Fibroblast of villous mesenchyme (primary cell): ENCODE data around the gene TTC28. TPM values are rescaled to one million over a fixed set of nuclear protein-coding genes. Genes with fewer than 3 reads are reported as not detected.

Experiments used
- DNase-seq: peaks from one replicate; pipeline ENCODE4 v3.0.0-alpha.2; 2010; ENCODE audit warnings: low read depth
- H3K4me3 ChIP-seq: 2 replicates; pipeline ENCODE4 v1.5.1; 2011; ENCODE audit warnings: low read depth, mild to moderate bottlenecking, low read length
- total RNA-seq: library from RNA; depleted of rRNA; stranded (reverse); fragments of >200 nt; gene quantifications from 2 replicates; pipeline ENCODE4 v1.2.3, GENCODE V29; 2012
- TF ChIP-seq, protein P1 (sequence below): IDR thresholded peaks from 2 replicates; pipeline ENCODE4 v1.5.1; 2012; ENCODE audit warnings: low read depth, mild to moderate bottlenecking, low read length; ENCODE audit not compliant: insufficient read depth

TTC28 gene
- total RNA-seq, 1 donor, result 23.3 TPM

DNA sequence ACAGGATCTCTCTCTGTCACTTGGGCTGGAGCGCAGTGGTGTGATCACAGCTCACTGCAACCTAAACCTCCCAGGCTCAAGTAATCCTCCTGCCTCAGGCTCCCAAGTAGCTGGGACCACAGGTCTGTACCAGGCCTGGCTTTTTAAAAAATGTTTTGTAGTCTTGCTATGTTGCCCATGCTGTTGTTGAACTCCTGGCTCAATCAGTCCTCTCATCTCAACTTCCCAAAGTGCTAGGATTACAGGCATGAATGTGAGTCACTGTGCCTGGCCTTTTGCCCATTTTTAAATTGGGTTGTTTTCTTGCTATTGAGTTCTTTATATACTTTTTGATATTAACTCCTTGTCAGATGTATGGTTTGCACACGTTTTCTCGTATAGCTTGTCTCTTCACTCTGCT is 727.5 kb downstream of the TTC28 start:
- TF ChIP-seq, protein P1, sequence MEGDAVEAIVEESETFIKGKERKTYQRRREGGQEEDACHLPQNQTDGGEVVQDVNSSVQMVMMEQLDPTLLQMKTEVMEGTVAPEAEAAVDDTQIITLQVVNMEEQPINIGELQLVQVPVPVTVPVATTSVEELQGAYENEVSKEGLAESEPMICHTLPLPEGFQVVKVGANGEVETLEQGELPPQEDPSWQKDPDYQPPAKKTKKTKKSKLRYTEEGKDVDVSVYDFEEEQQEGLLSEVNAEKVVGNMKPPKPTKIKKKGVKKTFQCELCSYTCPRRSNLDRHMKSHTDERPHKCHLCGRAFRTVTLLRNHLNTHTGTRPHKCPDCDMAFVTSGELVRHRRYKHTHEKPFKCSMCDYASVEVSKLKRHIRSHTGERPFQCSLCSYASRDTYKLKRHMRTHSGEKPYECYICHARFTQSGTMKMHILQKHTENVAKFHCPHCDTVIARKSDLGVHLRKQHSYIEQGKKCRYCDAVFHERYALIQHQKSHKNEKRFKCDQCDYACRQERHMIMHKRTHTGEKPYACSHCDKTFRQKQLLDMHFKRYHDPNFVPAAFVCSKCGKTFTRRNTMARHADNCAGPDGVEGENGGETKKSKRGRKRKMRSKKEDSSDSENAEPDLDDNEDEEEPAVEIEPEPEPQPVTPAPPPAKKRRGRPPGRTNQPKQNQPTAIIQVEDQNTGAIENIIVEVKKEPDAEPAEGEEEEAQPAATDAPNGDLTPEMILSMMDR, result no peak
- no peak overlapping the region for H3K4me3 ChIP-seq
- peak; percentile 77 for DNase-seq

DNA sequence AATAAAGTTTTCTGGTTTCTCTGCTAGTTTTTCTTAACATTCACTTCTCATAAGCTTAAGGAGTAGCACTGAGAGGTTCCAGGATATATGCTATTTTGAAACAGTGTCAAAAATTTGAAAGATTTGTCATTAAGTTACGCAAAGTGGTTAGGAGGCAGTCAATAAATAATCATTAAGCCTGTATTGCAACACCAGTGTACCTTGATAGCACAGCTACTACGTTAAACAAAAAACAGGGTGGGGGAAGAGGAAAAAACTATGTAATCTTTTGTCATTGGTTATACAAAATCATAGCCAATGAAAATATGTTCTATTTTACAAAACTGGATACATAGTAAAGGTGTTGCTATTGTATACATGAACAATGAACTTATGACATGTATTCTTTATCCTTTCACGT is 730.2 kb downstream of the TTC28 start:
- H3K4me3 ChIP-seq, result no peak overlapping the region
- TF ChIP-seq, protein P1, result no peak
- DNase-seq, result no peak

DNA sequence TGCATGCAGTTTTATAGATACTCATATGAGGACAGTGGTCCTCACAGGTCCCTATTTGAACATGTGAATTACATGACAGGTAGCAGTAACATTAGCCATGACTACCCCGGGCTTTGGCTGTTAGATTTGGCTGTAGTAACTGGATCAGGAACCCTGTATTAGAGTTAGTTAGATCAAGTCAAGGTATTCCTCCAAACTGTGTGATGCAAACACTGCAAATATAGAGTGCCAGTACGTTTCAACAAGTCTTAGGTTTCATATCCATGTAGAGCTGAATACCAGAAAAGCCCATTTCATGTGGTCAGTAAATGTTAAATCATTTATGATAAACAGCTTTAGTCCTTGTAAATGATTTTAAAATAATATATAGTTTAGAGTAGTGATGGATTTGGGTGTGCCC is 731.1 kb downstream of the TTC28 start:
- DNase-seq, result no peak
- TF ChIP-seq, protein P1, result no peak
- no peak overlapping the region for H3K4me3 ChIP-seq

DNA sequence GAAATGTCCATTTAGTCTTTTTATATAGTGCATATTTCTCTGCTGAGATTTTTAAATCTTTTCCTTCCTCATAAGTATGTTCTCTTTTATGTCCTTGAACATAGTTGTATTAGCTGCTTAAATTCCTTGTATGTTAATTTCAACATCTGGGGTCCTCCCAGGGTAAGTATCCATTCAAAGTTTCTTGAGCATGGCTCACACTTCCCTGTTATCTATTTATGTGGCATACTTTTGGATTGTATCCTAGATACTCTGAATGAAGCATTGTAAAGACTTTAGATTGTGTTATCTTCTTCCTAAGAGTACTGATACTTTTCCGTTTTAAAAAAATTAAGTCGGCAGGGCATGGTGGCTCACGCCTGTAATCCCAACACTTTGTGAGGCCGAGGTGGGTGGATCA is 732.2 kb downstream of the TTC28 start:
- no peak for DNase-seq
- TF ChIP-seq, protein P1, result no peak
- H3K4me3 ChIP-seq, result no peak overlapping the region

DNA sequence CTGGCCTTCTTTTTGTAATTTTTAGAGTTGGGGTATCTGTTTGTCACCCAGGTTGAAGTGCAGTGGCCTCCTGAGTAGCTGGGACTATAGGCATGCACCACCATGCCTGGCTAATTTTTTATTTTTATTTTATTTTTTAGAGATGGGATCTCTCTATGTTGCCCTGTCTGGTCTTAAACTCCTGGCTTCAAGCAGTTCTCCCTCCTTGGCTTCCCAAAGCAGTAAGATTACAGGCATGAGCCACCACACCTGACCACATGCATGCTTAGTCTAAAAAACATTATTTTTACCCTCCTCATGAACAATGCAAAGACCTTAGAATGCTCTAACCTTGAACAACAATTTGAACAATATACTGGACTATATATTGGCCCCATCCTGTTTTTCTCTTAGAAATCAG is 738.5 kb downstream of the TTC28 start:
- DNase-seq, result no peak
- TF ChIP-seq, protein P1, result no peak
- no peak overlapping the region for H3K4me3 ChIP-seq

DNA sequence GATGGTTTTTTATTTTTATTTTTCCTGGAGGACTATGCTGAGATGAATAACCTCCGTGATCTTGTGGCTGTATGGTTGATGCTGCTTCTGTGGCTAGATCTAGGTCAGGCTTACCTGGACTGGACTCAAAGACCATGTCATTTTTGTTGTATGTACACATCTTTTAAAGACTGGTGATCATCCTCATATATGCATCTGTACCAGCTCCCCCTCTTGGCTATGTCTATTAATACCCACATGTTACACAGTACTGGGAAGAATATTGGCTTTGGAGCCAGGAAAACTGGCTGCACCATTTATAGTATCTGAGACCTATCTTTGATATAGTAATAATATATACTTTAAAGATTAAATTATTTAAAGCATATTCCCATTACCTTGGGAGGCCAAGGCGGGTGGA is 742.2 kb downstream of the TTC28 start:
- TF ChIP-seq, protein P1, result peak; percentile 36
- no peak for DNase-seq
- H3K4me3 ChIP-seq, result no peak overlapping the region

DNA sequence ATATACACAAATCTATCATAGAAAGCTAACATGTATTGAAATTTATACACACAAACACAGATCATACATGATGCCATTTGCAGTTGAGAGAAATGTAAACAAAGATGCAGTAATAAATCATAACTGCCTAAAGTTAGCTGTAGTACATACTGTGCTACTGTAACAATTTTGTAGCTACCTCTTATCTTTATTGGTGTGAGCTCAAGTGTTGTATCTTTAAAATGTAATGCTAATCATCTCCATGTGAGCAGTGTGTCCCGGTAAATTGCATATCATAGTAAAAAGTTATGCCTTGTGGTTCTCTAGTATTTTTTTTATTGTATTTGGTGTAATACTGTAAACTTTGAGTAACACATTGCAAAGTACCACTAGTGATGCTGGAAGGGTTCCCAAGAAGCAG is 743.7 kb downstream of the TTC28 start:
- TF ChIP-seq, protein P1, result no peak
- H3K4me3 ChIP-seq, result no peak overlapping the region
- DNase-seq, result peak; percentile 84
